C4-2B (cell line): ENCODE results near the gene TPMT.
"Not testable (repeated sequence)": the region's sequence is repeated elsewhere in the genome, so short reads cannot be mapped to it uniquely, and the experiment has no call there.

Source experiments
- H3K27ac ChIP-seq: fragments of 450-650 bp; 2 replicates; pipeline ENCODE4 v1.5.1; 2017
- ZFX ChIP-seq: fragments of 450-650 bp; IDR thresholded peaks from 2 replicates; pipeline ENCODE4 v1.6.1; 2017
- TF ChIP-seq, protein P1 (sequence below): fragments of 450-650 bp; conservative IDR thresholded peaks from 2 replicates; pipeline ENCODE4 v1.5.1; 2017; ENCODE audit warnings: mild to moderate bottlenecking

Gene TPMT

DNA sequence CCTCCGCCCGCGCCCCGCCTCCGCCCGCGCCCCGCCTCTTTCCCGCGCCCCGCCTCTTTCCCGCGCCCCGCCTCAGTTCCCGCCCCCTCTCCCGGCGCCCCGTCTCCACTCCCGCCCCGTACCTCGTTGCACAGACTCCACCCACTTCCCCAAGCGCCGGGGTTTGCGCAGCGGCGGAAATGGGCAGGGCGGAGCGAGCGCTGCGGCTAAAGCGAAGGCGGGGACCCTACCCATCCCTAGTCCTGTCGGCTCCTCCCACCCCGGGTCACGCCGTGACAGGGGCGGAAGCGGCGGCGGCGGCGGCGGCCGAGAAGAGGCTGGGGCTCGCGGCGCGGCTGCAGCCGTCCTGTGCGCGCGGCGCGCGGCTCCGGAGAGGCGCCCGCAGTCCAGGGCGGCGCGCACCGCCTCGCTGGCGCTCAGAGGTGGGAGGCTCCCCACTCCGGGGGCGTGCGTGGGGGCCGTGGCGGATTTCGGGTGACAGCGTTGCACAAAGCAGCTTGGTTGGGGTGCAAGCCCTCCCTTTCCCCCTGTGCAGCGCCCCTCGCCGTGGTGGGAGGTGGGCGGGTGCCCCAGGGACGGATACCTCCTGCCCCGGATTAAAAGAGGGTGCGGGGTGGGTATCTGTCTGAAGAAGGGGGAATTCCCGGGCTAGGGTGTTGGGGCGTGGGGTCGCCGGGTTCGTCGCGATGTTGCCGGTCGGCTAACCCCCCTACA lies 430 bp upstream of the TPMT start, which contains the start of gene KDM1B:
KDM1B (plus strand) TSS at position 273 of the 714 bp plus-strand sequence. CDS start 4,474 bp downstream, outside the sequence.
- TF ChIP-seq, protein P1, sequence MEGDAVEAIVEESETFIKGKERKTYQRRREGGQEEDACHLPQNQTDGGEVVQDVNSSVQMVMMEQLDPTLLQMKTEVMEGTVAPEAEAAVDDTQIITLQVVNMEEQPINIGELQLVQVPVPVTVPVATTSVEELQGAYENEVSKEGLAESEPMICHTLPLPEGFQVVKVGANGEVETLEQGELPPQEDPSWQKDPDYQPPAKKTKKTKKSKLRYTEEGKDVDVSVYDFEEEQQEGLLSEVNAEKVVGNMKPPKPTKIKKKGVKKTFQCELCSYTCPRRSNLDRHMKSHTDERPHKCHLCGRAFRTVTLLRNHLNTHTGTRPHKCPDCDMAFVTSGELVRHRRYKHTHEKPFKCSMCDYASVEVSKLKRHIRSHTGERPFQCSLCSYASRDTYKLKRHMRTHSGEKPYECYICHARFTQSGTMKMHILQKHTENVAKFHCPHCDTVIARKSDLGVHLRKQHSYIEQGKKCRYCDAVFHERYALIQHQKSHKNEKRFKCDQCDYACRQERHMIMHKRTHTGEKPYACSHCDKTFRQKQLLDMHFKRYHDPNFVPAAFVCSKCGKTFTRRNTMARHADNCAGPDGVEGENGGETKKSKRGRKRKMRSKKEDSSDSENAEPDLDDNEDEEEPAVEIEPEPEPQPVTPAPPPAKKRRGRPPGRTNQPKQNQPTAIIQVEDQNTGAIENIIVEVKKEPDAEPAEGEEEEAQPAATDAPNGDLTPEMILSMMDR, result no peak
- TF ChIP-seq ZFX, result no peak
- H3K27ac ChIP-seq, result peak within 1 kb of the TSS; percentile 86

DNA sequence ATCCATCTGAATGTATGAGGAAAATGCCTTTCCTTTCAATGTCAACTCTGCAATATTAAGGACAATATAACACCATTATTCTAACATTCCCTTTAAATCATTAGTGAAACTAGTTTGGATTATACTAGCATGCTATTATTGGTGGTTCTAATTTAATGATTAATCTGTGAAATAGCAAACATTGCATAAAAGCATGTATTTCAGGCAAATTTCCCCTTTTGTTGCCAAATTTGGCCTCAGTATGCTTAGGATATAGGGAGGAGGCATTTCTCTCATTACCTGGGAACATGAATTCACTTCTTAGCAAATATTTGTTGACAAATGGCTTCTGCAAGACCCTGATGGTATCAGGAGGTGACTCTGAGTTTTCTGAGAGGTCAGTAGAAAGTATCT lies 1.6 kb downstream of the TPMT start:
- no peak for TF ChIP-seq ZFX
- TF ChIP-seq, protein P1, result no peak

DNA sequence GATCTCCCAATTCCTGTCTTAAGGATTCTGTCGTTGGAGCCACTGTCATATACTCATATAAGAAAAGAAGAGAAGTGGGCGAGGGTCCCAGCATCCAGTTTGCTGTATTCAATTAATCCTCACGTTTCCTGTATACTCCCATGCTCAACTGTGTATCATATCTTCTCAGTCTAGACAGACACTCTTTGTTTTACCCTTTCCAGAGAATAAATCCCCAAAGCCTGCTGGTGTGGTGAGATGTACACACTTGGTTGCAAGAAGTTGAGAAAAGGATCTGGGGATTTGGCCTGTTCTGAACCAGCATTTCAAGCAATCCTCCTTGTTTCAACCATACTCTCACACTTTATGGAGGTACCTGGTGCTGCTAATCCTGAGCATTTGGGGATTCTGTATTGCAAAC lies 3.1 kb downstream of the TPMT start:
- H3K27ac ChIP-seq, result no peak overlapping the region
- no peak for TF ChIP-seq ZFX
- TF ChIP-seq, protein P1, result no peak

More for the DNA sequence above, 1.6 kb downstream of the TPMT start:
- H3K27ac ChIP-seq, result no peak overlapping the region

DNA sequence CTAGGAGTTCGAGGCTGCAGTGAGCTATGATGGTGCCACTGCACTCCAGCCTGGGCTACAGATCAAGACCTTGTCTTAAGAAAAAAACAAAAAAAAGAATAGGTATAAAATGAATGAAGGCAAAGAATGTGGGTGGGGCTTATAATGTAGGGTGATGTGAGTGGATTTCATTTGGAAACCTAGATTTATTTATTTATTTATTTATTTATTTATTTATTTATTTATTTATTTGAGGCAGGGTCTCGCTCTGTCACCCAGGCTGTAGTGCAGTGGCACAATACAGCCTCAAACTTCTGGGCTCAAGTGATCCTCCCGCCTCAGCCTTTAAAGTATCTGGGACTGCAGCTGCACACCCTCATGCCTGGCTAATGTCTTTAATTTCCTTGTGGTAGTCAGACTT lies 3.5 kb downstream of the TPMT start:
- H3K27ac ChIP-seq, result not testable (repeated sequence)

DNA sequence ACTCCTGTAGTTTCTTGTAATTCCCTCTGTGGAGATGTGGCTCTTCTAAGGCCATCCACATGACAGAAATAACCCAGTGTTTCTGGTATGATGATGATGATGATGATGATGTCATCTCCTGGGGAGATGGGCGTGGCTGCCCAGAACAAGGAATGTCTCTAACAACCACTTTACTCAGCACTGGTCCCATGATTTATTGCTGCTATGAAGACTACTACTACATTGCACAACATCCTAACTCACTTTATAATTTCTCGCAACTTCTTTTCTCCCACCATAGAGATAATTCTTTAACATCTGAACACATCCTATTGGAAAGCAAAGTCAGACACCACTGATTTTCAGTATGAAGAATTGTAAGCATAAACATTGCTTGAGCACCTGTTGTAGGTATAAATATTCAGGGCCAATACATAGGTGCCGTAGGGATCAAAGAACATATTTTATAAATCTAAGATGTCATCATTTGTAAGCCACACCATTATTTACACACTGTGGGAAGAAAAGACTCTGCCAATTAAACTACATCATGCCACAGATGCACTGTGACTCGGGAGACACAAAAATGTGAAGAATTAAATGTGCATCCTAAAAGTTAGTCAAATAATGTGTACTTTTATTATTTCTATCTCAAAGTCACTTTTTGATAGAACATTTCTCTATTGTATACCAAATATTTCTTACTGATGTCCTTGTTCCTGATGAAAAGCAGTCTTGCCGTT lies 6.4 kb downstream of the TPMT start:
- H3K27ac ChIP-seq, result no peak overlapping the region
- TF ChIP-seq, protein P1, result no peak
- no peak for TF ChIP-seq ZFX

DNA sequence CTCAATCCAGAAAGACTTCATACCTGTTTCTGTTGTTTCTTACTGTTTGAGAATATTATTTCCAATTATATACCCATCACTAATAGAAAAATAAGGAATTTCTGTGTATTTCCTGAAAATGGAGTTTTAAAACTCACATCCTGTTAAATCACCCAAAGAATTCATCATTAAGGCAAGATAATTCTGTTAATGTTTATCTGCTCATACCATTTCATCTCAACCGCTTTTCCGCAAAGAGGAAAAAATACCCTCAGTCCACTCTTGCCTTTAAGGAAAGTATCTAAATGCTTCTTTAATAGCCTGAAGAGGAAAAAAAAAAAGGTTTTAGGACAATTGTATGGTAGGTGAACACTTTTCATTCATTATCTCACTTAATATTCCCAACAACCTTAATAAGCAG lies 7.3 kb downstream of the TPMT start:
- TF ChIP-seq, protein P1, result no peak
- no peak for TF ChIP-seq ZFX
- H3K27ac ChIP-seq, result no peak overlapping the region

DNA sequence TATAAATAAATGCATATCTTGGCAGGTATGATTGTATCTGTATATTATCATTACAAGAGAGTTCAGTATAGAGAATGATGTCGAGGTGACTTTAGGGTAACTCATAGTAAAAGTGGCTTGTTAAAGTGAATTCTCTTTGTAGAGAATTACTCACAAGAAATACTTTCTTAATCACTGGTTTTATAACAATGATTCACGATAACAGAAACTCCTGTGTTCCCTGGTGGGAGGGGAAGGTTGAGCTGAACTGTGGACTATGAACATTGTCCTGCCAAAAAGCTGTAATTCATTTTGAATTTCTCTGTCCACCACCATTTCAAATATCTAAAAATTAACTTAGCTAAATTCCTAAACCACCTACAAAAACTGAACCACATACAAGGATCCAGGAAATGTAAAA lies 7.7 kb downstream of the TPMT start:
- no peak for TF ChIP-seq ZFX
- TF ChIP-seq, protein P1, result no peak
- H3K27ac ChIP-seq, result no peak overlapping the region
